Measurements from ENCODE around the gene EVI5. TPM values are rescaled to one million over a fixed set of nuclear protein-coding genes. Genes with fewer than 3 reads are reported as not detected.

The EVI5 gene
- polyA plus RNA-seq, 2 of the 4 experiments (the other 2 are of a cell fraction) = 10.2 to 10.4 TPM

DNA sequence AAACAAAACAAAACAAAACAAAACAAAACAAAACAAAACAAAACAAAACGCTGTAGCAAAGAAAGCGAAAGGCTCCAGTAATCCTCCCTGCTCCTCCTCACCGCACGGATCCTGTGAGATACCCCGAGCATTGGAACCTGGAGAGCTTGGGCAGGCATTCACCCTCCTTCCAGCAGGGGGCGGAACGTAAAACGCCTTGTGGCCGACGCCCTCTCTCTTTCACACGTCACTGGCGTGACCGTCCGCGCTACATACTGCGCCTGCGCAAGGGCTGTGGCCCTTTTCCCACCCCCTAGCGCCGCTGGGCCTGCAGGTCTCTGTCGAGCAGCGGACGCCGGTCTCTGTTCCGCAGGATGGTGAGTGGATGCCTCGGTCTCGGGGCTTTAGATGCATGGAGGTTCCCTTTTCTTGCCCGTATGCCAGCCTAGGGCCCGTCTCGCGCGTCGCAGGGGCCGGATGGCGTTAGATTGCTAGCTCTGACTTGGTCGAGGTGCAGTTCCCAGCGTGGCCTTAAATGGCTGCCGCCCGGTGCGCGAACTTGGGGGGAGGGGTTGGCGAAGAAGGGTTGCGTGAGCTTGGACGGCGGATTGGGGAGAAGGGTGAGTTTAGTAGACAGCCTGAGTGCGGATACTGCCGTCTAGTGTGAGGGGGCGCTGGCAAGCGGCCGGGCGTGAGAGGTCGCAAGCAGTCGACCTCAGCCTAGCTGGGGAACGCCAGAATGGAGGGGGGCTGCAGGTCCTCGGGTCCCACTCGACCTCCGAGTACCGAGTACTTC is 47.0 kb upstream of the EVI5 start, which contains the start of gene RPL5:
Gene RPL5 (plus strand): TSS at position 279 of the 775 bp plus-strand sequence. CDS start 75 bp downstream, at position 354.
- Histone ChIP-seq H3K4me2 (peak within 1 kb of the TSS; percentile 97), H3K9me3 (no peaks in the 10 kb centered on the region), H3K4me3 (peak within 1 kb of the TSS; percentile 96), H3K4me1 (peaks cover 31% of the 10 kb centered on the region), H3K27ac (peak within 1 kb of the TSS; percentile 94 to 98)
- peak; percentile 97 to 99 for ATAC-seq
- ChIA-PET CTCF (interaction anchor here (0.7 to 2.6 kb wide), 14 partner anchors 10 to 162 kb away, joined by 3 to 12 read pairs (median 4); partner anchors contain the start of gene EVI5), POLR2A (interaction anchor here (0.5 to 1.9 kb wide), 15 partner anchors 11 to 1078 kb away, joined by 3 to 13 read pairs (median 5); partner anchors contain the start of genes EVI5 and MTF2)
- FAIRE-seq = no peak
- TF ChIP-seq HEYL (CRISPR knock-in tag; IDR thresholded peaks at IDR 0.05) (no peak), TFCP2L1 (CRISPR knock-in tag; IDR thresholded peaks at IDR 0.05) (peak; percentile 69), SMC3 (IDR thresholded peaks at IDR 0.05) (peak; percentile 28; the same call in 2 of the 3 replicates), MYC (IDR thresholded peaks at IDR 0.05; ENCODE audit: borderline replicate concordance, low read length) (peak; percentile 99), POLR2A (IDR thresholded peaks at IDR 0.05; ENCODE audit: low read length) (peak; percentile 94), CEBPB (IDR thresholded peaks at IDR 0.05) (no peak), RAD21 (conservative IDR thresholded peaks at IDR 0.05 in 1 of 2, IDR thresholded peaks at IDR 0.05 in 1 of 2) (peak; percentile 9 to 16; a peak in 2 of 5 replicates), JUN (IDR thresholded peaks at IDR 0.05) (peak; percentile 91 to 99), ZFP36 (IDR thresholded peaks at IDR 0.05; ENCODE audit: borderline replicate concordance, partially characterized antibody) (no peak), RNF2 (IDR thresholded peaks at IDR 0.05; ENCODE audit: borderline replicate concordance, low read depth) (no peak), PHF8 (IDR thresholded peaks at IDR 0.05; ENCODE audit: borderline replicate concordance, low read depth) (peak; percentile 60), FOSL2 (IDR thresholded peaks at IDR 0.05) (no peak), FOSL2 (CRISPR knock-in tag; IDR thresholded peaks at IDR 0.05) (0 out of 2 replicates have a peak, but pooled peaks have one; percentile 8)
- TF ChIP-seq, protein P1, sequence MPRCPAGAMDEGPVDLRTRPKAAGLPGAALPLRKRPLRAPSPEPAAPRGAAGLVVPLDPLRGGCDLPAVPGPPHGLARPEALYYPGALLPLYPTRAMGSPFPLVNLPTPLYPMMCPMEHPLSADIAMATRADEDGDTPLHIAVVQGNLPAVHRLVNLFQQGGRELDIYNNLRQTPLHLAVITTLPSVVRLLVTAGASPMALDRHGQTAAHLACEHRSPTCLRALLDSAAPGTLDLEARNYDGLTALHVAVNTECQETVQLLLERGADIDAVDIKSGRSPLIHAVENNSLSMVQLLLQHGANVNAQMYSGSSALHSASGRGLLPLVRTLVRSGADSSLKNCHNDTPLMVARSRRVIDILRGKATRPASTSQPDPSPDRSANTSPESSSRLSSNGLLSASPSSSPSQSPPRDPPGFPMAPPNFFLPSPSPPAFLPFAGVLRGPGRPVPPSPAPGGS (IDR thresholded peaks at IDR 0.05) = peak; percentile 94
- TF ChIP-seq, protein P2, sequence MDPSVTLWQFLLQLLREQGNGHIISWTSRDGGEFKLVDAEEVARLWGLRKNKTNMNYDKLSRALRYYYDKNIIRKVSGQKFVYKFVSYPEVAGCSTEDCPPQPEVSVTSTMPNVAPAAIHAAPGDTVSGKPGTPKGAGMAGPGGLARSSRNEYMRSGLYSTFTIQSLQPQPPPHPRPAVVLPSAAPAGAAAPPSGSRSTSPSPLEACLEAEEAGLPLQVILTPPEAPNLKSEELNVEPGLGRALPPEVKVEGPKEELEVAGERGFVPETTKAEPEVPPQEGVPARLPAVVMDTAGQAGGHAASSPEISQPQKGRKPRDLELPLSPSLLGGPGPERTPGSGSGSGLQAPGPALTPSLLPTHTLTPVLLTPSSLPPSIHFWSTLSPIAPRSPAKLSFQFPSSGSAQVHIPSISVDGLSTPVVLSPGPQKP (IDR thresholded peaks at IDR 0.05; ENCODE audit: low read depth, low read length) = no peak
- TF ChIP-seq, protein P3, sequence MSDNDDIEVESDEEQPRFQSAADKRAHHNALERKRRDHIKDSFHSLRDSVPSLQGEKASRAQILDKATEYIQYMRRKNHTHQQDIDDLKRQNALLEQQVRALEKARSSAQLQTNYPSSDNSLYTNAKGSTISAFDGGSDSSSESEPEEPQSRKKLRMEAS (IDR thresholded peaks at IDR 0.05) = peak; percentile 99
- TF ChIP-seq, protein P4, sequence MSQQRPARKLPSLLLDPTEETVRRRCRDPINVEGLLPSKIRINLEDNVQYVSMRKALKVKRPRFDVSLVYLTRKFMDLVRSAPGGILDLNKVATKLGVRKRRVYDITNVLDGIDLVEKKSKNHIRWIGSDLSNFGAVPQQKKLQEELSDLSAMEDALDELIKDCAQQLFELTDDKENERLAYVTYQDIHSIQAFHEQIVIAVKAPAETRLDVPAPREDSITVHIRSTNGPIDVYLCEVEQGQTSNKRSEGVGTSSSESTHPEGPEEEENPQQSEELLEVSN (IDR thresholded peaks at IDR 0.05; ENCODE audit: borderline replicate concordance, low read depth) = peak; percentile 35; the same call in 1 of the 2 replicates
- TF ChIP-seq, protein P5, sequence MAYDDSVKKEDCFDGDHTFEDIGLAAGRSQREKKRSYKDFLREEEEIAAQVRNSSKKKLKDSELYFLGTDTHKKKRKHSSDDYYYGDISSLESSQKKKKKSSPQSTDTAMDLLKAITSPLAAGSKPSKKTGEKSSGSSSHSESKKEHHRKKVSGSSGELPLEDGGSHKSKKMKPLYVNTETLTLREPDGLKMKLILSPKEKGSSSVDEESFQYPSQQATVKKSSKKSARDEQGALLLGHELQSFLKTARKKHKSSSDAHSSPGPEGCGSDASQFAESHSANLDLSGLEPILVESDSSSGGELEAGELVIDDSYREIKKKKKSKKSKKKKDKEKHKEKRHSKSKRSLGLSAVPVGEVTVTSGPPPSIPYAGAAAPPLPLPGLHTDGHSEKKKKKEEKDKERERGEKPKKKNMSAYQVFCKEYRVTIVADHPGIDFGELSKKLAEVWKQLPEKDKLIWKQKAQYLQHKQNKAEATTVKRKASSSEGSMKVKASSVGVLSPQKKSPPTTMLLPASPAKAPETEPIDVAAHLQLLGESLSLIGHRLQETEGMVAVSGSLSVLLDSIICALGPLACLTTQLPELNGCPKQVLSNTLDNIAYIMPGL (CRISPR knock-in tag; IDR thresholded peaks at IDR 0.05; ENCODE audit: borderline replicate concordance) = peak; percentile 66; the same call in 1 of the 2 replicates
- TF ChIP-seq, protein P6, sequence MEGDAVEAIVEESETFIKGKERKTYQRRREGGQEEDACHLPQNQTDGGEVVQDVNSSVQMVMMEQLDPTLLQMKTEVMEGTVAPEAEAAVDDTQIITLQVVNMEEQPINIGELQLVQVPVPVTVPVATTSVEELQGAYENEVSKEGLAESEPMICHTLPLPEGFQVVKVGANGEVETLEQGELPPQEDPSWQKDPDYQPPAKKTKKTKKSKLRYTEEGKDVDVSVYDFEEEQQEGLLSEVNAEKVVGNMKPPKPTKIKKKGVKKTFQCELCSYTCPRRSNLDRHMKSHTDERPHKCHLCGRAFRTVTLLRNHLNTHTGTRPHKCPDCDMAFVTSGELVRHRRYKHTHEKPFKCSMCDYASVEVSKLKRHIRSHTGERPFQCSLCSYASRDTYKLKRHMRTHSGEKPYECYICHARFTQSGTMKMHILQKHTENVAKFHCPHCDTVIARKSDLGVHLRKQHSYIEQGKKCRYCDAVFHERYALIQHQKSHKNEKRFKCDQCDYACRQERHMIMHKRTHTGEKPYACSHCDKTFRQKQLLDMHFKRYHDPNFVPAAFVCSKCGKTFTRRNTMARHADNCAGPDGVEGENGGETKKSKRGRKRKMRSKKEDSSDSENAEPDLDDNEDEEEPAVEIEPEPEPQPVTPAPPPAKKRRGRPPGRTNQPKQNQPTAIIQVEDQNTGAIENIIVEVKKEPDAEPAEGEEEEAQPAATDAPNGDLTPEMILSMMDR (IDR thresholded peaks at IDR 0.05) = peak; percentile 72
- DNase-seq (ENCODE audit: low read depth in 1 of 2, low spot score in 1 of 2) = peak; percentile 92 to 97
- WGBS (ENCODE audit: missing lambda C conversion rate) = 2% methylated on average over 37 of the region's 57 CpGs
